ENCODE results near the gene TMCC1. TPM values are rescaled to one million over a fixed set of nuclear protein-coding genes. Genes with fewer than 3 reads are reported as not detected.
"Not testable (repeated sequence)": the region's sequence is repeated elsewhere in the genome, so short reads cannot be mapped to it uniquely, and the experiment has no call there.

The TMCC1 gene
- total RNA-seq, 2 donors from 2014 or later, result 20.0 to 21.7 TPM

DNA sequence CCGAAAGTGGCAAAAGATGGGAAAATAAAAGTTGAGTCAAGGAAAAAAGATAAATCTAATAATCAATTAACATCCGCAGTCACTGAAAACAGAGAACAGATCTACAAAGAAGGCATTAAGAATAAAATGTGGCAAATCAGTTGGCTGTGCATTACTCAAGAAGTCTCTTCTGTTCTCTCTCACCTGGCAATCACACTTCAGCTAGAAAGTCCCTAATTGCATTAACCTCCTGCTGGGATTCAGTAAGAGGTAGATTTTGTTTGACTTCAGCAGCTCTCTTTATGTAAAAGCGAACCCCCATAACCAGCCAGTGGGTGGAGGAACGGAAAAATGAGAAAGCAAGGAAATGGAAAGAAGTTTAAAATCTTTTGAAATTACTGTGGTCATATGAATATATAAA lies 192.3 kb downstream of the TMCC1 start:
- DNase-seq (ENCODE audit: low spot score), result no peak
- TF ChIP-seq, protein P1, sequence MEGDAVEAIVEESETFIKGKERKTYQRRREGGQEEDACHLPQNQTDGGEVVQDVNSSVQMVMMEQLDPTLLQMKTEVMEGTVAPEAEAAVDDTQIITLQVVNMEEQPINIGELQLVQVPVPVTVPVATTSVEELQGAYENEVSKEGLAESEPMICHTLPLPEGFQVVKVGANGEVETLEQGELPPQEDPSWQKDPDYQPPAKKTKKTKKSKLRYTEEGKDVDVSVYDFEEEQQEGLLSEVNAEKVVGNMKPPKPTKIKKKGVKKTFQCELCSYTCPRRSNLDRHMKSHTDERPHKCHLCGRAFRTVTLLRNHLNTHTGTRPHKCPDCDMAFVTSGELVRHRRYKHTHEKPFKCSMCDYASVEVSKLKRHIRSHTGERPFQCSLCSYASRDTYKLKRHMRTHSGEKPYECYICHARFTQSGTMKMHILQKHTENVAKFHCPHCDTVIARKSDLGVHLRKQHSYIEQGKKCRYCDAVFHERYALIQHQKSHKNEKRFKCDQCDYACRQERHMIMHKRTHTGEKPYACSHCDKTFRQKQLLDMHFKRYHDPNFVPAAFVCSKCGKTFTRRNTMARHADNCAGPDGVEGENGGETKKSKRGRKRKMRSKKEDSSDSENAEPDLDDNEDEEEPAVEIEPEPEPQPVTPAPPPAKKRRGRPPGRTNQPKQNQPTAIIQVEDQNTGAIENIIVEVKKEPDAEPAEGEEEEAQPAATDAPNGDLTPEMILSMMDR (IDR thresholded peaks at IDR 0.05), result no peak
- Histone ChIP-seq H3K4me3 (no peak overlapping the region), H3K27me3 (no peaks in the 10 kb centered on the region), H3K36me3 (no peaks in the 10 kb centered on the region), H3K27ac (no peak overlapping the region), H3K9me3 (no peaks in the 10 kb centered on the region), H3K4me1 (no peaks in the 10 kb centered on the region)

DNA sequence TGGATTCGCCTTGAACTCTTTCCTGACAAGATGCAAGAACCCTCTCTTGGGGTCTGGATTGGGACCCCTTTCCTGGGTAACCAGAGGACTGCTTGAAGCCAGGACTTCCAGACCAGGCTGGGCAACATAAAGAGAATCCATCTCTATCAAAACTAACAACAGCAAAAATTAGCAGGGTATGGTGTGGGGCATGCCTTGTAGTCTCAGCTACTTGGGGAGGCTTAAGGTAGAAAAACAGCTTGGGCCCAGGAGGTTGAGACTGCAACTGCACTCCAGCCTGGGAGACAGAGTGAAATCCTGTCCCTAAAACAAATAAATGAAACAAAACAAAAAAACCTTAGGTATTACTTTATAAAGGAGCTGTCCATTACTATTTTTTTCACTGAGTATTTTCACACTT lies 193.9 kb downstream of the TMCC1 start:
- no peaks in the 10 kb centered on the region for H3K4me1 ChIP-seq
- no peaks in the 10 kb centered on the region for H3K27me3 ChIP-seq
- TF ChIP-seq, protein P1 (IDR thresholded peaks at IDR 0.05), result no peak
- H3K27ac ChIP-seq, result no peak overlapping the region
- no peaks in the 10 kb centered on the region for H3K36me3 ChIP-seq
- no peak overlapping the region for H3K4me3 ChIP-seq
- no peaks in the 10 kb centered on the region for H3K9me3 ChIP-seq
- DNase-seq (ENCODE audit: low spot score), result no peak

DNA sequence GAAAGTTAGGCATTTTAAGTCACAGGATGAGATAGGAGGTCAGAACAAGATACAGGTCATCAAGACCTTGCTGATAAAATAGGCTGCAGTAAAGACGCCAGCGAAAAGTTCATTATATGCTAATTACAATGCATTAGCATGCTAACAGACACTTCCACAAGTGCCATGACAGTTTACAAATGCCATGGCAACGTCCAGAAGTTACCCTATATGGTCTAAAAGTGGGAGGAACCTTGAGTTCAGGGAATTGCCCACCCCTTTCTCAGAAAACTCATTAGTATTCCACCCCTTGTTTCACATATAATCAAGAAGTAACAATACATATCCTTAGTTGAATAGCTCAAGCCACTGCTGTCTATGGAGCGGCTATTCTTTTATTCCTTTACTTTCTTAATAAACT lies 194.3 kb downstream of the TMCC1 start:
- no peaks in the 10 kb centered on the region for H3K27me3 ChIP-seq
- TF ChIP-seq, protein P1 (IDR thresholded peaks at IDR 0.05), result no peak
- no peaks in the 10 kb centered on the region for H3K9me3 ChIP-seq
- no peak for DNase-seq (ENCODE audit: low spot score)
- no peak overlapping the region for H3K27ac ChIP-seq
- H3K4me1 ChIP-seq, result no peaks in the 10 kb centered on the region
- H3K36me3 ChIP-seq, result no peaks in the 10 kb centered on the region
- H3K4me3 ChIP-seq, result no peak overlapping the region

DNA sequence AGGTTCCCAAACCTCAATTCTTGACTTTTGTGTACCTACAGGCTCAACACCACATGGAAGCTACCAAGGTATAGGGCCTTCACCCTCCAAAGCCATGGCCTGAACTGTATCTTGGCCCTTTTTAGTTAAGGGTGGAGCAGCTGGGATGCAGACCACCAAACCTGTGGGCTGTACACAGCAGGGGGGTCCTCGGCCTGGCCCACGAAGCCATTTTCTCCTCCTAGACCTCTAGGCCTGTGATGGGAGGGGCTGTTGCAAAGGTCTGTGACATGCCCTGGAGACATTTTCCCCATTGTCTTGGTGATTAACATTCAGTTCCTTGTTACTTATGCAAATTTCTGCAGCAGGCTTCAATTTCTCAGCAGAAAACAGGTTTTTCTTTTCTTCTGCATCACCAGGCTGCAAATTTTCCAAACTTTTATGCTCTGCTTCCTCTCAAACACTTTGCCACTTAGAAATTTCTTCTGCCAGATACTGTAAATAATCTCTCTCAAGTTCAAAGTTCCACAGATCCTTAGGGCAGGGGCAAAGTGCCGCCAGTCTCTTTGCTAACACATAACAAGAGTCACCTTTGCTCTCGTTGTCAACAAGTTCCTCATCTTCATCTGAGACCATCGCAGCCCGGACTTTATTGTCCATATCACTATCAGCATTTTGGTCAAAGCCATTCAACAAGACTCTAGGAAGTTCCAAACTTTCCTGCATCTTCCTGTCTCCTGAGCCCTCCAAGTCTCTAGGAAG lies 196.1 kb downstream of the TMCC1 start:
- no peaks in the 10 kb centered on the region for H3K4me1 ChIP-seq
- H3K9me3 ChIP-seq, result no peaks in the 10 kb centered on the region
- H3K27ac ChIP-seq, result no peak overlapping the region
- H3K27me3 ChIP-seq, result no peaks in the 10 kb centered on the region
- H3K36me3 ChIP-seq, result no peaks in the 10 kb centered on the region
- TF ChIP-seq, protein P1 (IDR thresholded peaks at IDR 0.05), result no peak
- no peak for DNase-seq (ENCODE audit: low spot score)
- no peak overlapping the region for H3K4me3 ChIP-seq

DNA sequence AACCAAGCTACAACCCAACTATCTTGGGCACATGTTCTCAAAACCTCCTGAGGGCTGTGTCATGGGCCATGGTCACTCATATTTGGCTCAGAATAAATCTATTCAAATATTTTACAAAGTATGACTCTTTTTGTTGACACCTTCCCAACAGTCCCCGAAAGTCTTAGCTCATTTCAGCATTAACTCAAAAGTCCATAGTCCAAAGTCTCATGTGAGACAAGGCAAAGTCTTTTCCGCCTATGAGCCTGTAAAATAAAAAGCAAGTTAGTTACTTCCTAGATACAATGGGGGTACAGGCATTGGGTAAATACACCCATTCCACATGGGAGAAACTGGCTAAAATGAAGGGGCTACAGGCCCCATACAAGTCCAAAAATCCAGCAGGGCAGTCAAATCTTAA lies 197.1 kb downstream of the TMCC1 start:
- H3K36me3 ChIP-seq; H3K4me3 ChIP-seq; H3K9me3 ChIP-seq; H3K27ac ChIP-seq; H3K27me3 ChIP-seq; DNase-seq (ENCODE audit: low spot score); H3K4me1 ChIP-seq: not testable (repeated sequence)

DNA sequence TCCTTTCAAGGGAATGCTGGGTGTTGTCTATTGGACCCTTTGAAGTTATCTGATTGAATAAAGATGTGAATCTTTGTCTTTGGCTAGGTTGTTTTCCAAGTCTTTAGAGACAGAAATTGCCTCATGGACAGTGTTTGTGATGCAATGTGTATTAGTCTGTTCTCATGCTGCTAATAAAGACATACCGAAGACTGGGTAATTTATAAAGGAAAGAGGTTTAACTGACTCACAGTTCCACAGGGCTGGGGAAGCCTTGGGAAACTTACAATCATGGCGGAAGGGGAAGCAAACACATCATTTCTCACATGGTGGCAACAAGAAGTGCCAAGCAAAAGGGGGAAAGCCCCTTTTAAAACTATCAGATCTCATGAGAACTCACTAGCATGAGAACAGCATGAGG lies 198.3 kb downstream of the TMCC1 start:
- H3K27ac ChIP-seq, result no peak overlapping the region
- H3K9me3 ChIP-seq, result no peaks in the 10 kb centered on the region
- TF ChIP-seq, protein P1 (IDR thresholded peaks at IDR 0.05), result no peak
- no peaks in the 10 kb centered on the region for H3K4me1 ChIP-seq
- no peaks in the 10 kb centered on the region for H3K36me3 ChIP-seq
- no peak for DNase-seq (ENCODE audit: low spot score)
- no peak overlapping the region for H3K4me3 ChIP-seq
- no peaks in the 10 kb centered on the region for H3K27me3 ChIP-seq
